ENCODE data around the gene RAB7B. TPM values are rescaled to one million over a fixed set of nuclear protein-coding genes. Genes with fewer than 3 reads are reported as not detected.

The RAB7B gene
- total RNA-seq, 2 experiments from 2014 or later: not detected

GRCh38 chr1:205962821-205963221 is 40.4 kb downstream of the RAB7B start:
- CTCF ChIA-PET (ENCODE audit: unreplicated experiment): no interaction called here
- no peaks in the 10 kb centered on the region for H3K9me3 ChIP-seq (ENCODE audit: low read length)
- no peak overlapping the region for H2AFZ ChIP-seq (ENCODE audit: low read length)
- POLR2A ChIA-PET: no interaction called here
- no peaks in the 10 kb centered on the region for H3K4me1 ChIP-seq (ENCODE audit: insufficient read depth, low read length, poor library complexity, severe bottlenecking)
- no peaks in the 10 kb centered on the region for H3K79me2 ChIP-seq (ENCODE audit: insufficient read depth, low read depth, low read length)
- no peak for DNase-seq (ENCODE audit: low spot score)
- TF ChIP-seq EZH2phosphoT487 (IDR thresholded peaks at IDR 0.05; ENCODE audit: borderline replicate concordance, low read depth, low read length) (no peak), CTCF (conservative IDR thresholded peaks at IDR 0.05; ENCODE audit: low read length) (no peak)
- no TSS peak for BruUV-seq (replicated peaks)
- H3K9me2 ChIP-seq (ENCODE audit: insufficient read depth, low read length): no peaks in the 10 kb centered on the region
- intact Hi-C loops (cut with micrococcal nuclease; ENCODE audit: unreplicated experiment): no loop called here
- H3K36me3 ChIP-seq (ENCODE audit: insufficient read depth, low read length): no peaks in the 10 kb centered on the region
- no peaks in the 10 kb centered on the region for H4K20me1 ChIP-seq (ENCODE audit: insufficient read depth, low read length)
- H3K27ac ChIP-seq (ENCODE audit: low read depth, low read length, poor library complexity, severe bottlenecking): no peak overlapping the region
- H3K4me2 ChIP-seq (ENCODE audit: low read length): no peak overlapping the region
- no peak overlapping the region for H3K4me3 ChIP-seq (ENCODE audit: low read depth, low read length, poor library complexity, severe bottlenecking)

- no peaks in the 10 kb centered on the region for H3K4me1 ChIP-seq (ENCODE audit: insufficient read depth, low read length, poor library complexity, severe bottlenecking)
- H3K79me2 ChIP-seq (ENCODE audit: insufficient read depth, low read depth, low read length): no peaks in the 10 kb centered on the region
- CTCF ChIA-PET (ENCODE audit: unreplicated experiment): no interaction called here
- H3K9me2 ChIP-seq (ENCODE audit: insufficient read depth, low read length): no peaks in the 10 kb centered on the region
- no TSS peak for BruUV-seq (replicated peaks)
- H3K4me3 ChIP-seq (ENCODE audit: low read depth, low read length, poor library complexity, severe bottlenecking): no peak overlapping the region
- H3K9me3 ChIP-seq (ENCODE audit: low read length): no peaks in the 10 kb centered on the region
- POLR2A ChIA-PET: no interaction called here
- no peak overlapping the region for H3K27ac ChIP-seq (ENCODE audit: low read depth, low read length, poor library complexity, severe bottlenecking)
- intact Hi-C loops (cut with micrococcal nuclease; ENCODE audit: unreplicated experiment): no loop called here
- no peaks in the 10 kb centered on the region for H4K20me1 ChIP-seq (ENCODE audit: insufficient read depth, low read length)
- TF ChIP-seq EZH2phosphoT487 (IDR thresholded peaks at IDR 0.05; ENCODE audit: borderline replicate concordance, low read depth, low read length): no peak
- TF ChIP-seq CTCF (conservative IDR thresholded peaks at IDR 0.05; ENCODE audit: low read length): no peak
- DNase-seq (ENCODE audit: low spot score): no peak
- no peaks in the 10 kb centered on the region for H3K36me3 ChIP-seq (ENCODE audit: insufficient read depth, low read length)
- no peak overlapping the region for H3K4me2 ChIP-seq (ENCODE audit: low read length)
- no peak overlapping the region for H2AFZ ChIP-seq (ENCODE audit: low read length)
These were observed 41.0 kb downstream of the RAB7B start for GRCh38 chr1:205961991-205962820.

- H3K9me2 ChIP-seq (ENCODE audit: insufficient read depth, low read length): no peaks in the 10 kb centered on the region
- ChIA-PET CTCF (ENCODE audit: unreplicated experiment) (no interaction called here), POLR2A (no interaction called here)
- no peak overlapping the region for H3K4me2 ChIP-seq (ENCODE audit: low read length)
- no peaks in the 10 kb centered on the region for H4K20me1 ChIP-seq (ENCODE audit: insufficient read depth, low read length)
- no peaks in the 10 kb centered on the region for H3K9me3 ChIP-seq (ENCODE audit: low read length)
- H3K4me1 ChIP-seq (ENCODE audit: insufficient read depth, low read length, poor library complexity, severe bottlenecking): no peaks in the 10 kb centered on the region
- no peak for TF ChIP-seq CTCF (conservative IDR thresholded peaks at IDR 0.05; ENCODE audit: low read length)
- TF ChIP-seq EZH2phosphoT487 (IDR thresholded peaks at IDR 0.05; ENCODE audit: borderline replicate concordance, low read depth, low read length): no peak
- BruUV-seq (replicated peaks): no TSS peak
- intact Hi-C loops (cut with micrococcal nuclease; ENCODE audit: unreplicated experiment): no loop called here
- H3K4me3 ChIP-seq (ENCODE audit: low read depth, low read length, poor library complexity, severe bottlenecking): no peak overlapping the region
- no peaks in the 10 kb centered on the region for H3K79me2 ChIP-seq (ENCODE audit: insufficient read depth, low read depth, low read length)
- H3K36me3 ChIP-seq (ENCODE audit: insufficient read depth, low read length): no peaks in the 10 kb centered on the region
- DNase-seq (ENCODE audit: low spot score): no peak
- no peak overlapping the region for H2AFZ ChIP-seq (ENCODE audit: low read length)
- H3K27ac ChIP-seq (ENCODE audit: low read depth, low read length, poor library complexity, severe bottlenecking): no peak overlapping the region
These were observed 41.8 kb downstream of the RAB7B start for GRCh38 chr1:205961405-205961804.
